Inferior parietal cortex (tissue), 1 donor: ENCODE results near the gene SLC11A1.

Source experiments
- DNase-seq: peaks from one replicate; pipeline ENCODE4 v3.0.0-alpha.2; 2016; ENCODE audit errors: extremely low spot score

SLC11A1 gene

DNA sequence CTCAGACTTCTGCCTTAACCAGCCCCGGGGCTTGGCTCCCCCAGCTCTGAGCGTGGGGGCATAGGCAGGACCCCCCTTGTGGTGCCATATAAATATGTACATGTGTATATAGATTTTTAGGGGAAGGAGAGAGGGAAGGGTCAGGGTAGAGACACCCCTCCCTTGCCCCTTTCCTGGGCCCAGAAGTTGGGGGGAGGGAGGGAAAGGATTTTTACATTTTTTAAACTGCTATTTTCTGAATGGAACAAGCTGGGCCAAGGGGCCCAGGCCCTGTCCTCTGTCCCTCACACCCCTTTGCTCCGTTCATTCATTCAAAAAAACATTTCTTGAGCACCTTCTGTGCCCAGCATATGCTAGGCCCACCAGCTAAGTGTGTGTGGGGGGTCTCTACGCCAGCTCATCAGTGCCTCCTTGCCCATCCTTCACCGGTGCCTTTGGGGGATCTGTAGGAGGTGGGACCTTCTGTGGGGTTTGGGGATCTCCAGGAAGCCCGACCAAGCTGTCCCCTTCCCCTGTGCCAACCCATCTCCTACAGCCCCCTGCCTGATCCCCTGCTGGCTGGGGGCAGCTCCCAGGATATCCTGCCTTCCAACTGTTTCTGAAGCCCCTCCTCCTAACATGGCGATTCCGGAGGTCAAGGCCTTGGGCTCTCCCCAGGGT is 23.1 kb downstream of the SLC11A1 start:
- no peak for DNase-seq

DNA sequence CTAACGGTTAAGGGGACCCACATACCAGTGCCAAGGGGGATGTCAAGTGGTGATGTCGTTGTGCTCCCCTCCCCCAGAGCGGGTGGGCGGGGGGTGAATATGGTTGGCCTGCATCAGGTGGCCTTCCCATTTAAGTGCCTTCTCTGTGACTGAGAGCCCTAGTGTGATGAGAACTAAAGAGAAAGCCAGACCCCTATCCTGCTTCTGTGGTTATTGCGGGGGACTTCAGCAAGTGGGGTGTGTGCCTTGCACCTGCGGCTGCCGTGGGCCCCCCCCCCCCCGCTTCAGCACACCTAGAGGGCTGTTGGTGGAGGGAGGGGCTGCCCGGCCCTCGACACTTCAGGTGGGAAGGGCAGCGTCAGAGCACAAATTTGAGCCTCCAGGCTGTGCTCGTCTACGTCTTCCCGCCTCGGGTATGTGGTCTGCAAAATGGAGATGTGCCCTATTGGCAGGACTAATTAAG is 23.7 kb downstream of the SLC11A1 start:
- no peak for DNase-seq

DNA sequence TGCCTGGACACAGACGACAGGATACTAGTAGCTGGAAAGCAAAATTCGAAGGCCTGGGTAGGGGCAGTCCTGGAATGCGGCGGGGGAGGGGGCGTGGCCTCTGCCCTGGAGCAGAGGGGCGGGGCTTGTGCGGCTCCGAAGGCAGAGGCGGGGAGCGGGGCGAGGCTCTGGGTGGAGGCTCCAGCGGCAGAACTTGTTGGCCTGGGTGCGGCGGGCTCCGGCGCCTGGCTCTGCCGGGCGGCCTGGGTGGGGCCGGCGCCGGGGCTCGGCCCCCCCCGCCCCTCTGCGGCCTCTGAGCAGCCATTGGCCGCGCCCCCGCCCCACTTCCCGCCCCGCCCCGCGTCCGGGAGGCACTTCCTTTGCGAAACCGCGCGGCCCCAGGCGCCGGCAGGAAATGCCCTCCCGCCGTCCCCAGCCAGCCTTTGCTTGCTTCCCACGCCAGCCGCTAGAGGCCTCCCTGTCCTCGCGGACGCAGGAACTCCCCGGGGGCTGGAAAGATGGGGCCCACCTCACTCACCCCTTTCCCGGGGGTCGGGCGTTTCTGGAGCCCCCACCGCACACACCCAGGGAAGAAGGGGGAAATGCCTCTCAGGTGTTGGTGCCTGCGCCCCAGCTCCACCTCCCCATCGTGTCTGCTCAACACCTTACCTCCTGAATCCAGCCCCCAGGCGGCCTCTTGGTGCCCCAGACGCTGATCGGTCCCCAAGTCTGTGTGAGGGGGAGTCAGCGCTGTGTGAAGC is 24.3 kb downstream of the SLC11A1 start:
- DNase-seq, result peak; percentile 88

DNA sequence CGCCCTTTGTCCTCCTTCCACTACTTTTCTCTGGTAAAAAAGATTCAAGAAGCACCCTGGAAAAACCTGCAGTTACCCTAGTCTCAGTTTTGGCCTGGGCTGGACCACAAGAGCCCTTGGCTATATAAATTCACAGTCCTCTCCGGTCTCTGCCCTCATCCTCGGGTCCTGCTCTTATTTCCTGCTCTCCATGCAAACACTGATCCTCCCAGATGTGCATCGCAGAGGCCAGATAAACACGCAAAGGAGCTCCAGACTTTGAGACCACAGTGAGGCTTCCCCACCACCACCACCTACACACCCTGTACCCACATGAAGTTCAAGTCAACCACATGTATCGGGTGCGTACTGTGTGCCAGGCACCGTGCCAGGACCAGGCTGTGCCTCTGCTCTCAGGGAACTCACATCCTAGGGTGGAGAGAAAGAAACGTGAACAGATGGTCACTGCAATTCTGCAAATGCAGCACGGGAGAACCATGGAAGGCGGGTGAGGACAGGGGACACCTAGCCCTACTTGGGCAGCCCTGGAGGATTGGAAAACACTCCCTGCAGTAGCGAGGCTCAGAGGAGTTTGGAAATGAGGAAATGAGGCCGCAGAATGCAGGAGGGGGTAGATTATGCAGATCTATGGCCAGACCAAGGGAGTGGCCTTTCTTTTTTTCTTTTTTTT is 25.0 kb downstream of the SLC11A1 start:
- peak; percentile 58 for DNase-seq

DNA sequence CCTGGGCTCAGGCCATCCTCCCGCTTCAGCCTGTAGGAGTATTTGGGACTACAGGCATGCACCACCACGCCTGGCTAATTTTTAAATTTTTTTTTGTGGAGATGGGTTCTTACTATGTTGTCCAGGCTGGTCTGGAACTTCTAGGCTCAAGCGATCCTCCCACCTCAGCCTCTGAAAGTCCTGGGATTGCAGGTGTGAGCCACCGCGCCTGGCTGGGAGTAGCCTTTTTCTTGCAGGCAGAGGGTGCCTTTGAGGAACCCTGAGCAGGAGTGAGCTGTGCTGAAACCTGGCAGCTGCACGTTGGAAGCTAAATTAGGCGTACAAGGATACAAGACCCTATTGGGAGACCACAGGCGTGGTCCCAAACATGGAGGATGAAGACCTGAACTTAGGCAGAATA is 25.6 kb downstream of the SLC11A1 start:
- no peak for DNase-seq

DNA sequence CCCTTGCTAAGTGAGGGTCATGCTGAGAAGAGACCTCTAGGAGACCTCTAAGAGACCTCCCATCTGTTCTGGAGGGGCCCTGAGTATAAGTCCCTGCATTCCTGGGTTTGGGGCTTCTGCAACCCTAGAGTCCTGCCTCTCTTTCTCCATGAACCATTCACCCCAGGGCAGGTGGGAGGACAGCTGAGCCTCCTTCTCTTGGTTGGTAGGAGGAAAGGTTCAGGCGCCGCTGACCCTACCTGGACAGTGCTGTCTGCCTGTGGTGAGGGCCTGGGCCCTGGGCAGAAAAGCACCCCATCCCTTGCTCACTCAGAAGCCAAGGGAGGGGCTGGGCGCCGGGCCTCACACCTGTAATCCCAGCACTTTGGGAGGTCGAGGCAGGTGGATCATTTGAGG is 36.2 kb downstream of the SLC11A1 start:
- no peak for DNase-seq

DNA sequence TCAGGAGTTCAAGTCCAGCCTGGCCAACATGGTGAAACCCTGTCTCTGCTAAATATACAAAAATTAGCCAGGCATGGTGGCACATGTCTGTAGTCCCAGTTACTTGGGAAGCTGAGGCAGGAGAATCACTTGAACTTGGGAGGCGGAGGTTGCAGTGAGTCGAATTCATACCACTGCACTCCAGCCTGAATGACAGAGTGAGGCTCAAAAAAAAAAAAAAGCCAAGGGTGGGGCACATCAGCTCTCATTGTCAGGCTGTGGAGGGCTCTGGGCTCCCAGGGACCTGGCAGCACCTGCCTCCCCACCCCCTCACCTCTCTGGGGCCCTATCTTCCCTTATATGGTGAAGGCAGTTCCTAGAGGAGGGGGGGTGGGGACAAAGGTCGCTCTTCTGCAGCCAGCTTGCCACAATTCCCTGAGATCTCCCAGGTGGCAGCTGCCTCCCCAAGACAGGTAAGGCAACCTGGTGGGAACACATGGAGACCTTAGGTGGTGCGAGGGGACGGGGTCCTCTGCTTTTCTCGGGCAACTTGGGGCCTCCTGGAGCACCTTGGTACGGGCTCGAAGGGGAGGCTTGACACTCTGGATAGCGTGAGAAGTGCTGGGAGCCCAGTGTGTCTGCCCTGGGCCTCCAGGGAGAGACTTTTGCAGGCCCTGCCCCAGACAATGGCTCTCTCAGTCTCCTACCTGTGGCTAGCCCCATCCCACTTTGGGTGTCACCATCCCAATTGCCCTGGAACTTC is 36.8 kb downstream of the SLC11A1 start, which contains the start of gene VIL1:
VIL1 (plus strand) TSS at position 407 of the 742 bp plus-strand sequence. CDS start 4,656 bp downstream, outside the sequence.
- DNase-seq, result no peak

DNA sequence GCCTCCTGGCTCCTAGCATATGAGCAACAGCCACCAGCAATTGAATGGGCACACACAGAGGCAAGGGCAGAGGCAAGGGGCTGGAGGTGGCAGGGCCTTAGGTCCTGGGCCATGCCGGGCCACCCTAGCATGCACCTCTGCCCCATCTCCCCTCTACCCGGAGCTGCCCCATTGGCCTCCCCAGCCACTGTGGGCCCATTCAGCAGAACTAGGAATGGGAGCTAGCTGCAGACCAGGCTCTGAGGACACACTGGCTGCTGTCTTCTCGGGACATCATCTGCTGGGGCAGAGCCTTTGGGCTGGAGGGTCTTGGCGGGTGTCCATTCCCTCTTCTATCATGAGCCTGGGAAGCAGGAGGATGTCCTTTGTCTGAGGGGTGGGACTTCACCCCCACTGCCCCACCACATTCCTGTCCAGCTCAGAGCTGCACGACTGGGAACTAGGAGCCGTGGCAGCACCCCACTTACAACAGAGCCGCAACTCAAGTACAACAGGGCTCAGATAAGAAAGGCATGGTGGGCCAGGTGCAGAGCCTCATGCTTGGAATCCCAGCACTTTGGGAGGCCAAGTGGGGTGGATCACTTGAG is 37.6 kb downstream of the SLC11A1 start:
- no peak for DNase-seq

DNA sequence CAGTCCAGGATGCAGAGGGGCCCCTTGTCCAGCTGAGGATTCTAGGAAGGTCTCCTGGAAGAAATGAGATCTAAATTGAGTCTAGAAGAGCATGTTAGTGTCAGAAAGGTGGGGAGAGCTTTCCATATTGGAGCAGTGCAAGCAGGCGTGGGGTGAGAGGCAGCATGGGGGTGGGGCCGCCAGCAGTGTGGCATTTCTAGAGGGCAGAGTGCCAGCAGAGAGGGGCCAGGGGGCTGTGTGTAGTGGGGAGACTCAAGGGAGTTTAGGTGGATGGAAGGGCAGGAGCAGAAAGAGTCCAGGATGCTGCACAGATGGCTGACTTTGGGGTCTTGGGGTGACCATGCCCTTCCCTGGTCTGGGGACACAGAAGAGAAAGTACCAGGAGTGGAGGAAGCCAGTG is 39.0 kb downstream of the SLC11A1 start:
- DNase-seq, result no peak

DNA sequence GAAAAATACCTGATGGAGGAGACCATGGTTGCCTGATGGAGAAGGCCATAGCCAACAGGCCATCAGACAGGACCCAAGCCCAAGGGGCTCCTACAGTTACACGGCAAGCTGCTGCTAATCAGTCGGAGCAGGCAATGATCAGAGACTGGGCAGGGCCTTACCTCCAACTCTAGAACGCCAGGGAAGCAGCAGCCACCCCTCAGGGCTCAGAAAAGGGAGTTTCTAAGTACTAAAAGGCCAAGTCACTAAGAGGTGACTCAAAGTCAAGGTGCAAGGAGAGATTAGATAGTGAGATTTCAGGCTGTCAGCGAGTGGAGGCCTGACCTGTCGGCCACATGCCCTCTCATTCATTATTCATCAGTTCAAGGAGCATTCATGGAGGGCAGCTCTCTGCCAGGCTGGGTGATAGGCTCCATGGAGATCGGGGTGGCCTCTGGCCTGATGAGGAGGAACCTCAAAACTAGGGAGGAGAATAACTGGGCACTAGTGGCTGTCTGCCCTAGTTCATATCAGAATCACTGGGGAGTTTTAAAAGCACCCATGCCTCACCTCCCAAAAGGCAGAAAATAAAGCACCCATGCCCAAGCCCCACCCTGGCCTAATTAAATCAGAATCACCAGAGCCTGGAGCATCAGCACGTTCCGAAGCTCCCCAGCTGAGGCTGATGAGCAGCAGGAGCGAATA is 40.5 kb downstream of the SLC11A1 start:
- DNase-seq, result no peak

DNA sequence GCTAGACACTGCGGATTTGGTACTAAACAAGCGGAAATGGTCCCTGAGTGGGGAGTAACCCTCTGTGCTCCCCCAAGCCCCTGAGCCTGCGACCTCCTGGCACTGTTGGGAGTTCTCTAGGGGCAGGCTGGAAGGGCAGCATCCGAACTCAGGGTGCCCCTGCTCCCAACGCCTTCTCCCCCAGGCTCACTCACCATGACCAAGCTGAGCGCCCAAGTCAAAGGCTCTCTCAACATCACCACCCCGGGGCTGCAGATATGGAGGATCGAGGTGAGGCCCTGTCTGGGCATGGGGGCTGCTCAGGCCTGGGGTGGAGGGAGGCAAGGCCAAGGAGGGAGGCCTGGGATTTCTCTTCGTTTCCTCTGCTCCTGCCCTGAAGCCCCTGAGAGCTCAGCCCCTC is 41.5 kb downstream of the SLC11A1 start:
- no peak for DNase-seq

DNA sequence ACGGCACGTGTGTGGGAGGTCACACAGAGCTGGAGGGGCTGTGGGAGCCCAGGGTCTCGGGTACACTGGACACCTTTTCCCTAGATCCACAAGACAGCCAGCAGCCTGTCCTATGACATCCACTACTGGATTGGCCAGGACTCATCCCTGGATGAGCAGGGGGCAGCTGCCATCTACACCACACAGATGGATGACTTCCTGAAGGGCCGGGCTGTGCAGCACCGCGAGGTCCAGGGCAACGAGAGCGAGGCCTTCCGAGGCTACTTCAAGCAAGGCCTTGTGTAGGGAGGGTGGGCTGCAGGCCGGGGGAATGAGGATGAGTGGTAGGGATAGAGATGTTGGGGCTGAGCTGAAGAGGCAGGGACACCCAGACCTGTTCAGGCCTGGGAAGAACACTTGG is 43.5 kb downstream of the SLC11A1 start:
- DNase-seq, result no peak

DNA sequence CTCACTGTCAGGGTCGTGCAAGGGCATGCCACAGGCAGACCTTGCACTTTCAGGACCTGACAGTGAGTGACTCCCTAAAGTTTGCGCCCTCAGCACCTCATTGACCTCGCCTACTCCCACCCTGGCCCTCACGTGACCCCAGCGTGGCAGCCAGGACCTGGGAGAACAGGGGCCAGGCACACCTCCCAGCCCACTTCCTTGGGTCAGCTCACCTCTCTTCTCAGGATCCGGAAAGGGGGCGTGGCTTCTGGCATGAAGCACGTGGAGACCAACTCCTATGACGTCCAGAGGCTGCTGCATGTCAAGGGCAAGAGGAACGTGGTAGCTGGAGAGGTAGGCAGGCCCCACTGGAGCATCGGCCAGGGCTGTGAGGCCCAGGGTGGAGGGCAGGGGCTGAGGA is 45.7 kb downstream of the SLC11A1 start:
- no peak for DNase-seq

DNA sequence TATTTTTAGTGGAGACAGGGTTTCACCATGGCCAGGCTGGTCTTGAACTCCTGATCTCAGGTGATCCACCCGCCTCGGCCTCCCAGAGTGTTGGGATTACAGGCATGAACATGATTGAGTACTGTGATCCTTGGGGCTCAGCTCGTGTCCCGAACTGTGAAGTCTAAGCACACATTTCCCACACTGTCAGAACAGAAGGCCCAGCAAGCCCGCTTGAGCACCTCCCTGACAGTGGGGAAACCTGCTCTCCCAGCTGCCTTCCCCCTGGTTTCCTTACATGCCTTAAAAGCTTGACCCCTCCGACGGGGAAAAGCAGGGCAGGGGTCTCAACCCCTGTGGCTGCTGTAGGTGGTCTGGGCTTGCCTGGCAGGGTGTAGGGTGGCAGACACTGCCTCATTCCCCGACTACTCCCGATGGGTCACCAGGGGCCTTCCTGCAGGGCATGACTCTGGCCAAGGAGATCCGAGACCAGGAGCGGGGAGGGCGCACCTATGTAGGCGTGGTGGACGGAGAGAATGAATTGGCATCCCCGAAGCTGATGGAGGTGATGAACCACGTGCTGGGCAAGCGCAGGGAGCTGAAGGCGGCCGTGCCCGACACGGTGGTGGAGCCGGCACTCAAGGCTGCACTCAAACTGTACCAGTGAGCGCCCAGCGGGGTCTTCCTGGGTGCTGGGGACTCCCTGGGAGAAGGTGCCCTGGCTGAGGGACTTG is 46.9 kb downstream of the SLC11A1 start:
- DNase-seq, result no peak

DNA sequence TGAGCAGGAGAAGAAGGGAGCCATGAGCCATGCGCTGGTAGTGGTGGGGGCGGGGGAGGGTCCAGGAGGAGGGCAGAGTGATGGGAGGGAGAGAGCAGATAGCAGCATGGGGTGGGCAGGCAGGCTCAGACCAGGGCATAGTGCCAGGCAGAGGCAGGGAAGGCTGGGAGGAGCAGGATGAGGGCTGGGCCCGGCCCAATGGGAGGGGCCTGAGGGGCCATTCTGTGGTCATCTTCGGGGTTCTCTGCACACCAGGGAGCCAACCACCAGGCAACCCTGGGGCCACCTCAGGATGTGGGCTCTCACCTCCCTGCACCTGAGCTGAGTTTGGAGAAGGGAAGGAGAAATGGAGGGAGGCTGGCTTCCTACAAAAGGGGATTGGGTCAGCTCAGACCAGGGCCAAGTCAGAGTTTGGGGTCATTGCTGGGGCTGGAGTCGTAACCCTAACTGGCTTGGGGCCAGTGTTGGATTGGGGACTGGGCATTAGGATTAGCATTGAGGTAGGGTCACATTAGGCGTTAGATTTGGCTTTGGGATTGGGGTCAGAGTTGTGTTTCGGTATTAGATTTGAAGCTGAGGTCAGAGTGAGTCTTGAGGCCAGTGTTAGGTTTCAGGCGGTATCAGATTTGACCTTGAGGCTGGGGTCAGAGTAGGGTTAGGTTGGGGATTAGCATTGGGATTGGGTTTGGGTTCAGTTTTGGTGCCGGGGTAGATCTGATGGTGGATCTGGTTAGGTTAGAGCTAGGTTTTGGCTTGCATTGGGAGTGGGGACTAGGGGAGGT is 48.0 kb downstream of the SLC11A1 start:
- DNase-seq, result no peak

DNA sequence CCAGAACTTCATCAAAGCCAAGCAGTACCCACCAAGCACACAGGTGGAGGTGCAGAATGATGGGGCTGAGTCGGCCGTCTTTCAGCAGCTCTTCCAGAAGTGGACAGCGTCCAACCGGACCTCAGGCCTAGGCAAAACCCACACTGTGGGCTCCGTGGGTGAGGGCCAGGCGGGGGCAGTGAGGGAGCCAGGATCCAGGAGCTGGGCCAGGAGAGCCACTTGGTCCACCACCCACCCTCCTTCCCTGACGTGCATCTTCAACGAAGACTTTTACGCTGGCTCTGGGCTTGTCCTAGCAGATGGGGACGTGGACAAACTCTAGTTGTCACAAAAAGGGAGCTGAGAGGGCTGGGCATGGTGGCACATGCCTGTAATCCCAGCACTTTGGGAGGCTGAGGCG is 48.6 kb downstream of the SLC11A1 start:
- no peak for DNase-seq

DNA sequence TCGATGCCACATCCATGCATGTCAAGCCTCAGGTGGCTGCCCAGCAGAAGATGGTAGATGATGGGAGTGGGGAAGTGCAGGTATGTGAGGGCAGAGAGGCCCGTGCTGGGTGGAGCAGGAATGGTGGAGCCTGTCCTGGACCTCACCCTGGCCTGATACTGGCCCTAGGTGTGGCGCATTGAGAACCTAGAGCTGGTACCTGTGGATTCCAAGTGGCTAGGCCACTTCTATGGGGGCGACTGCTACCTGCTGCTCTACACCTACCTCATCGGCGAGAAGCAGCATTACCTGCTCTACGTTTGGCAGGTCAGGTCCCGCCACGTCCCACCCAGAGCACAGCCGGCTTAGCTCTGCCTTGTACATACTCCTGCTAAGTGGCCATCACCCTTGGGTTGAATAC is 49.8 kb downstream of the SLC11A1 start:
- DNase-seq, result no peak

DNA sequence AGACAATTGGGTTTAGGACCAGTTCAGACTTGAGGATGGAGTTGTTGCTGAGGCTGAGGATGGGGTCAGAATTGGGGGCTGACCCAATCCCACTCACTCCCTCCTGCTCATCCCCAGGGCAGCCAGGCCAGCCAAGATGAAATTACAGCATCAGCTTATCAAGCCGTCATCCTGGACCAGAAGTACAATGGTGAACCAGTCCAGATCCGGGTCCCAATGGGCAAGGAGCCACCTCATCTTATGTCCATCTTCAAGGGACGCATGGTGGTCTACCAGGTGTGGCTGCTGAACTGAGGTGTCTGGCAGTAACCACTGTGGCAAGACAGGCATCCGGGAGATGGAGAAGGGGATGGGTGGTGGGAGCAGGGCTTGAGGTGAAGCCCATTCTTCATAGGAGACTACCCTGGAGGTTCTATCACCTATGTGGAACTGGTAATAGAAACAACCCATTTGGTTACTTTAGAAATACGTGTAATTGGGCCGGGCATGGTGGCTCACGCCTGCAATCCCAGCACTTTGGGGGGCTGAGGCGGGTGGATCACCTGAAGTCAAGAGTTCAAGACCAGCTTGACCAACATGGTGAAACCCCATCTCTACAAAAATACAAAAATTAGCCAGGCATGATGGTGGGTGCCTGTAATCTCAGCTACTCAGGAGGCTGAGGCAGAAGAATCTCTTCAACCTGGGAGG is 50.7 kb downstream of the SLC11A1 start:
- DNase-seq, result no peak

DNA sequence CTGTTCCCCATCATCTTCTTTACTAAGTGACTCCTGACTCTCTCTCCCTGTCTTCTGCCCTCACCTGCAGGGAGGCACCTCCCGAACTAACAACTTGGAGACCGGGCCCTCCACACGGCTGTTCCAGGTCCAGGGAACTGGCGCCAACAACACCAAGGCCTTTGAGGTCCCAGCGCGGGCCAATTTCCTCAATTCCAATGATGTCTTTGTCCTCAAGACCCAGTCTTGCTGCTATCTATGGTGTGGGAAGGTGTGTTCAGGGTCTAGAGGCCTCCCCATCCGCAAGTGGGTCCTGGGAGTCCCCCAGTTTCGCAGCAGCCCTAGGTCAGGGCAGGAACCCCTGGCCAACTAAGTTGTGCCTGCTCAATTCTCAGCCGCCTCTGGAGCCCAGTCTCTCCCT is 52.4 kb downstream of the SLC11A1 start:
- no peak for DNase-seq
